Mesothelial cell of epicardium (in vitro differentiated cells): Measurements from ENCODE around the gene TACR1. TPM values are rescaled to one million over a fixed set of nuclear protein-coding genes. Genes with fewer than 3 reads are reported as not detected.

Source experiments
- DNase-seq, 2 experiments: peaks; one replicate each; pipeline ENCODE4 v3.0.0; 2021; ENCODE audit warnings: low spot score in 2 of 2; ENCODE audit not compliant: unreplicated experiment in 2 of 2
- H3K27ac Mint-ChIP-seq: 2 replicates; pipeline ENCODE4 v1.8.0; 2021; ENCODE audit warnings: mixed read lengths
- H3K27me3 Mint-ChIP-seq: 2 replicates; pipeline ENCODE4 v1.8.0; 2021; ENCODE audit warnings: low read depth, mixed read lengths
- H3K36me3 Mint-ChIP-seq: 2 replicates; pipeline ENCODE4 v1.8.0; 2021; ENCODE audit warnings: mixed read lengths
- H3K4me1 Mint-ChIP-seq: 2 replicates; pipeline ENCODE4 v1.8.0; 2021; ENCODE audit warnings: mixed read lengths
- H3K4me3 Mint-ChIP-seq: 2 replicates; pipeline ENCODE4 v1.8.0; 2021; ENCODE audit warnings: mild to moderate bottlenecking, moderate library complexity, mixed read lengths
- H3K9me3 Mint-ChIP-seq: 2 replicates; pipeline ENCODE4 v1.8.0; 2021; ENCODE audit warnings: mixed read lengths
- CTCF ChIP-seq: fragments of 200-600 bp; sonication (generic); IDR thresholded peaks from one replicate; pipeline ENCODE4 v1.5.0; 2021; ENCODE audit warnings: antibody characterized with exemption; ENCODE audit not compliant: unreplicated experiment
- total RNA-seq: library from RNA; stranded (reverse); gene quantifications from 3 replicates; pipeline ENCODE4 v1.2.1, GENCODE V29; 2021

TACR1 gene
- total RNA-seq, 1 donor from 2014 or later = 0.20 TPM

GRCh38 chr2:75033516-75033915 lies 165.8 kb downstream of the TACR1 start:
- no peak overlapping the region for H3K27ac Mint-ChIP-seq
- no peaks in the 10 kb centered on the region for H3K36me3 Mint-ChIP-seq
- DNase-seq = no peak
- TF ChIP-seq CTCF = no peak
- no peak overlapping the region for H3K4me3 Mint-ChIP-seq
- no peaks in the 10 kb centered on the region for H3K9me3 Mint-ChIP-seq
- no peaks in the 10 kb centered on the region for H3K4me1 Mint-ChIP-seq
- H3K27me3 Mint-ChIP-seq = no peaks in the 10 kb centered on the region

- TF ChIP-seq CTCF = no peak
- Mint-ChIP-seq H3K36me3 (no peaks in the 10 kb centered on the region), H3K27me3 (no peaks in the 10 kb centered on the region), H3K27ac (no peak overlapping the region), H3K4me1 (no peaks in the 10 kb centered on the region), H3K4me3 (no peak overlapping the region), H3K9me3 (no peaks in the 10 kb centered on the region)
- no peak for DNase-seq
These were observed 167.2 kb downstream of the TACR1 start for GRCh38 chr2:75031906-75032803.

GRCh38 chr2:75031171-75031570 lies 168.1 kb downstream of the TACR1 start:
- DNase-seq = no peak
- no peaks in the 10 kb centered on the region for H3K27me3 Mint-ChIP-seq
- no peaks in the 10 kb centered on the region for H3K36me3 Mint-ChIP-seq
- H3K4me3 Mint-ChIP-seq = no peak overlapping the region
- no peak for TF ChIP-seq CTCF
- H3K9me3 Mint-ChIP-seq = no peaks in the 10 kb centered on the region
- H3K4me1 Mint-ChIP-seq = no peaks in the 10 kb centered on the region
- no peak overlapping the region for H3K27ac Mint-ChIP-seq

- Mint-ChIP-seq H3K9me3 (no peaks in the 10 kb centered on the region), H3K27ac (no peak overlapping the region), H3K4me1 (no peaks in the 10 kb centered on the region), H3K27me3 (no peaks in the 10 kb centered on the region), H3K4me3 (no peak overlapping the region), H3K36me3 (no peaks in the 10 kb centered on the region)
- TF ChIP-seq CTCF = no peak
- DNase-seq = no peak
These were observed 168.9 kb downstream of the TACR1 start for GRCh38 chr2:75030218-75031009.

GRCh38 chr2:75027886-75028285 lies 171.4 kb downstream of the TACR1 start:
- H3K27ac Mint-ChIP-seq = no peak overlapping the region
- H3K4me3 Mint-ChIP-seq = no peak overlapping the region
- H3K27me3 Mint-ChIP-seq = no peaks in the 10 kb centered on the region
- no peak for DNase-seq
- H3K4me1 Mint-ChIP-seq = no peaks in the 10 kb centered on the region
- TF ChIP-seq CTCF = no peak
- no peaks in the 10 kb centered on the region for H3K36me3 Mint-ChIP-seq
- H3K9me3 Mint-ChIP-seq = no peaks in the 10 kb centered on the region
